GM21526 (cell line): ENCODE data around the gene SORCS2.

Source experiments
- ATAC-seq: cut with Tn5 transposase; IDR thresholded peaks from one replicate; pipeline ENCODE4 v1.9.1; 2021; ENCODE audit warnings: moderate library complexity; ENCODE audit not compliant: unreplicated experiment, low FRiP score

The SORCS2 gene

GRCh38 chr4:7475207-7475606 lies 282.9 kb downstream of the SORCS2 start:
- ATAC-seq, result no peak

- ATAC-seq, result no peak
Observed at GRCh38 chr4:7476820-7477219, 284.5 kb downstream of the SORCS2 start.

- no peak for ATAC-seq
Observed at GRCh38 chr4:7477695-7478094, 285.4 kb downstream of the SORCS2 start.

- no peak for ATAC-seq
Observed at GRCh38 chr4:7478665-7479064, 286.3 kb downstream of the SORCS2 start.

GRCh38 chr4:7480423-7480822 lies 288.1 kb downstream of the SORCS2 start:
- ATAC-seq, result no peak

GRCh38 chr4:7481227-7481626 lies 288.9 kb downstream of the SORCS2 start:
- ATAC-seq, result no peak

GRCh38 chr4:7485096-7485495 lies 292.8 kb downstream of the SORCS2 start:
- no peak for ATAC-seq

GRCh38 chr4:7486101-7486500 lies 293.8 kb downstream of the SORCS2 start:
- ATAC-seq, result no peak

GRCh38 chr4:7487502-7487901 lies 295.2 kb downstream of the SORCS2 start:
- ATAC-seq, result no peak

- no peak for ATAC-seq
Observed at GRCh38 chr4:7487998-7488671, 295.8 kb downstream of the SORCS2 start.

- ATAC-seq, result no peak
Observed at GRCh38 chr4:7491915-7492314, 299.6 kb downstream of the SORCS2 start.

- no peak for ATAC-seq
Observed at GRCh38 chr4:7498446-7499200, 306.3 kb downstream of the SORCS2 start.

GRCh38 chr4:7499661-7500060 lies 307.3 kb downstream of the SORCS2 start:
- ATAC-seq, result no peak

GRCh38 chr4:7500404-7500803 lies 308.1 kb downstream of the SORCS2 start:
- no peak for ATAC-seq

GRCh38 chr4:7501314-7501713 lies 309.0 kb downstream of the SORCS2 start:
- no peak for ATAC-seq

- ATAC-seq, result no peak
Observed at GRCh38 chr4:7501873-7502272, 309.5 kb downstream of the SORCS2 start.

- no peak for ATAC-seq
Observed at GRCh38 chr4:7503559-7504249, 311.4 kb downstream of the SORCS2 start.

GRCh38 chr4:7505116-7505900 lies 313.0 kb downstream of the SORCS2 start:
- ATAC-seq, result no peak

GRCh38 chr4:7506119-7506518 lies 313.8 kb downstream of the SORCS2 start:
- ATAC-seq, result no peak

GRCh38 chr4:7506572-7506971 lies 314.2 kb downstream of the SORCS2 start:
- ATAC-seq, result no peak

- no peak for ATAC-seq
Observed at GRCh38 chr4:7507381-7507780, 315.0 kb downstream of the SORCS2 start.
